Transverse colon (tissue), 4 donors: ENCODE measurements around the gene SPSB3. TPM values are rescaled to one million over a fixed set of nuclear protein-coding genes. Genes with fewer than 3 reads are reported as not detected.

ENCODE experiments used
- DNase-seq: peaks from one replicate; pipeline ENCODE4 v3.0.0-alpha.2; 2019
- H3K27ac ChIP-seq, 4 donors: fragments of 200-600 bp; sonication (generic); 2 replicates each; pipeline ENCODE4 v1.5.1; 2016 to 2018; ENCODE audit warnings: inconsistent platforms in 4 of 4
- H3K27me3 ChIP-seq: fragments of 200-600 bp; sonication (generic); 2 replicates; pipeline ENCODE4 v1.5.1; 2017; ENCODE audit warnings: inconsistent platforms
- H3K36me3 ChIP-seq, 4 donors: fragments of 200-600 bp; sonication (generic); 2 replicates each; pipeline ENCODE4 v1.5.1; 2017 to 2019; ENCODE audit warnings: inconsistent platforms in 4 of 4
- H3K4me1 ChIP-seq, 4 donors: fragments of 200-600 bp; sonication (generic); 2 replicates each; pipeline ENCODE4 v1.5.1; 2017 to 2020; ENCODE audit warnings: inconsistent platforms in 4 of 4
- H3K4me3 ChIP-seq, 4 donors: fragments of 200-600 bp; sonication (generic); 1 replicate in 1 of 4; 2 replicates in 3 of 4; pipeline versions ENCODE4 v1.5.1 to v1.6.1; 2017 to 2019; ENCODE audit warnings: inconsistent platforms in 4 of 4
- H3K9me3 ChIP-seq, 2 donors: fragments of 200-600 bp; sonication (generic); 2 replicates each; pipeline ENCODE4 v1.5.1; 2017 to 2019; ENCODE audit warnings: inconsistent platforms in 2 of 2
- EP300 ChIP-seq: sonication (generic); formaldehyde crosslinking; IDR thresholded peaks from one replicate; pipeline ENCODE4 v1.6.1; 2017; ENCODE audit warnings: antibody characterized with exemption, low read depth
- POLR2A ChIP-seq: fragments of 450-650 bp; IDR thresholded peaks from one replicate; pipeline ENCODE4 v1.6.1; 2016; ENCODE audit warnings: antibody characterized with exemption, mild to moderate bottlenecking, moderate library complexity
- POLR2AphosphoS5 ChIP-seq, 3 donors: sonication (generic); formaldehyde crosslinking; IDR thresholded peaks; one replicate each; pipeline ENCODE4 v1.6.1; 2016; ENCODE audit warnings: antibody characterized with exemption in 3 of 3
- WGBS, 2 donors: methylation state at CpG; one replicate each; pipeline ENCODE4 v1.1.5; 2018; ENCODE audit warnings: low coverage in 1 of 2; 5-methylcytosine and 5-hydroxymethylcytosine counted together
- in situ Hi-C, 4 donors: fragments of 200-750 bp; cut with MboI; loops; one replicate each; pipeline versions ENCODE4 v1.15.0 to v1.15.1; 2017; ENCODE audit warnings: low sequenced_read_pairs in 3 of 4, low pct_ligation_motif_present in 1 of 4, low pct_unique_long_range_greater_than_20kb in 1 of 4
- intact Hi-C: fragments of 100-400 bp; cut with DNase I; formaldehyde crosslinking; loops from one replicate; pipeline ENCODE4 v1.15.1; 2023; ENCODE audit warnings: low total_unique reads
- total RNA-seq, 4 donors: library from RNA; depleted of rRNA; stranded (reverse); fragments of >200 nt; gene quantifications; one replicate each; pipeline ENCODE4 v1.1.0, GENCODE V29; 2016
- TF ChIP-seq, protein P1 (sequence below), 5 experiments: fragments of 200-600 bp in 3 of 5; fragments of 450-650 bp in 2 of 5; sonication (generic) in 3 of 5; IDR thresholded peaks; 1 replicate in 2 of 5; 2 replicates in 3 of 5; pipeline ENCODE4 v1.5.1; 2016 to 2017; ENCODE audit warnings: antibody characterized with exemption in 5 of 5, inconsistent platforms in 3 of 5, mild to moderate bottlenecking in 2 of 5, moderate library complexity in 1 of 5

SPSB3 gene
- total RNA-seq, 4 donors from 2014 or later: 101 to 289 (median 125) TPM

- intact Hi-C loops (no loop called here), in situ Hi-C loops (no loop called here)
- DNase-seq: no peak
- no peak for TF ChIP-seq POLR2A
- no peak for TF ChIP-seq POLR2AphosphoS5 (IDR thresholded peaks at IDR 0.05)
- no peak for TF ChIP-seq EP300
- TF ChIP-seq, protein P1, sequence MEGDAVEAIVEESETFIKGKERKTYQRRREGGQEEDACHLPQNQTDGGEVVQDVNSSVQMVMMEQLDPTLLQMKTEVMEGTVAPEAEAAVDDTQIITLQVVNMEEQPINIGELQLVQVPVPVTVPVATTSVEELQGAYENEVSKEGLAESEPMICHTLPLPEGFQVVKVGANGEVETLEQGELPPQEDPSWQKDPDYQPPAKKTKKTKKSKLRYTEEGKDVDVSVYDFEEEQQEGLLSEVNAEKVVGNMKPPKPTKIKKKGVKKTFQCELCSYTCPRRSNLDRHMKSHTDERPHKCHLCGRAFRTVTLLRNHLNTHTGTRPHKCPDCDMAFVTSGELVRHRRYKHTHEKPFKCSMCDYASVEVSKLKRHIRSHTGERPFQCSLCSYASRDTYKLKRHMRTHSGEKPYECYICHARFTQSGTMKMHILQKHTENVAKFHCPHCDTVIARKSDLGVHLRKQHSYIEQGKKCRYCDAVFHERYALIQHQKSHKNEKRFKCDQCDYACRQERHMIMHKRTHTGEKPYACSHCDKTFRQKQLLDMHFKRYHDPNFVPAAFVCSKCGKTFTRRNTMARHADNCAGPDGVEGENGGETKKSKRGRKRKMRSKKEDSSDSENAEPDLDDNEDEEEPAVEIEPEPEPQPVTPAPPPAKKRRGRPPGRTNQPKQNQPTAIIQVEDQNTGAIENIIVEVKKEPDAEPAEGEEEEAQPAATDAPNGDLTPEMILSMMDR (IDR thresholded peaks at IDR 0.05): no peak
- H3K27ac ChIP-seq: no peak overlapping the region
- H3K27me3 ChIP-seq: no peaks in the 10 kb centered on the region
- H3K36me3 ChIP-seq: no peaks in the 10 kb centered on the region
- H3K4me3 ChIP-seq: no peak overlapping the region
- H3K4me1 ChIP-seq: peaks cover 1 to 14% (median 11%) of the 10 kb centered on the region in 4 donors
- H3K9me3 ChIP-seq: no peaks in the 10 kb centered on the region
- 92% methylated on average over 45 of the region's 51 CpGs; no CpG with 5 or more reads in 1 of the 2 donors for WGBS, 2 donors
Observed at GRCh38 chr16:1786242-1787055, 4.1 kb upstream of the SPSB3 start.

- Histone ChIP-seq H3K36me3 (no peaks in the 10 kb centered on the region), H3K4me3 (no peak overlapping the region), H3K4me1 (peaks cover 7 to 20% (median 18%) of the 10 kb centered on the region in 4 donors), H3K27ac (no peak overlapping the region), H3K27me3 (no peaks in the 10 kb centered on the region), H3K9me3 (no peaks in the 10 kb centered on the region)
- in situ Hi-C loops (no loop called here), intact Hi-C loops (no loop called here)
- no peak for DNase-seq
- TF ChIP-seq POLR2AphosphoS5 (IDR thresholded peaks at IDR 0.05) (no peak), POLR2A (no peak), EP300 (no peak)
- TF ChIP-seq, protein P1 (IDR thresholded peaks at IDR 0.05): no peak
- 94% methylated on average over 14 of the region's 14 CpGs; no CpG with 5 or more reads in 1 of the 2 donors for WGBS, 2 donors
Observed at GRCh38 chr16:1785846-1786170, 3.4 kb upstream of the SPSB3 start.

DNA sequence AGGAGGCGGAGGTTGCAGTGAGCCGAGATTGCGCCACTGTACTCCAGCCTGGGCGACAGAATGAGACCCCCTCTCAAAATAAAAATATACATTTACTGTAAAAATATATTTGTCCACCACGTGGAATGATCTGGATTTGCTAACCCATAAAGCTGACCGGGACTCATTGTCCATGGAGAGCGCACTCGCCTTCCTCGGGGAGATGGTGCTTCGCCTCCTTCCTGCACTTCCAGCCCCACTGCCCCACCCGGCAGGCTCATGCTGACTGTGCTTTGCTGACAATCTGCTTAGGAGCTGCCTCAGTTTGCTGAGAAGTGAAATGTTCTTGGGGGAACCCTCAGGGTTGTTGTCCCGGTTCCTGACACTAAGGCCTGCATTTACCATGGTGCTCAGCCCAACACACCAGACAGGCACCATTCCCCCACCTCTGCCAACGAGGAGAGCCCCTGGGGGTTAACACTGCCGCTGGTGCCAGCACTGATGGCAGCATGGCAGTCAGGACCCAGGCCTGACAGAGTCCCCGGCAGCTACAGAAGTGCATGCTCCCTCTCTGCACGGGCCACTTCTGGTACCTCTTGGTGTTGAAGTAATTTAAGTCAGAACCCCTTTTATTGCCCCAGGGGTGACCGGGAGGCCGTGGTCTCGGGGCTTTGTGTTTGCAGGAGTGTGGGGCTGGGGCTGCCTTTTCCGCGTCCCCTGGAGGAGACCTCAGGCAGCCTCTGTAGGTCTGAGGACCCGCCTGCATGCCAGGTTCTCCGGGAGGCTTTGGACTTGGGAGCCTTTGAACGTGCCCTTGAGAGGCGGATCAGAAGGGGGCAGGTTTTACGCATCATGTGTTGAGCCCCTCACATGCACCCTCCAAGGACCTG is 2.8 kb upstream of the SPSB3 start:
- H3K36me3 ChIP-seq: no peaks in the 10 kb centered on the region
- H3K27ac ChIP-seq: no peak overlapping the region
- DNase-seq: peak; percentile 7
- peaks cover 7 to 24% (median 20%) of the 10 kb centered on the region in 4 donors for H3K4me1 ChIP-seq
- H3K27me3 ChIP-seq: no peaks in the 10 kb centered on the region
- TF ChIP-seq POLR2AphosphoS5 (IDR thresholded peaks at IDR 0.05) (no peak), EP300 (no peak), POLR2A (no peak)
- TF ChIP-seq, protein P1 (IDR thresholded peaks at IDR 0.05): no peak
- 86 to 96% methylated on average over 4 to 25 of the region's 26 CpGs for WGBS, 2 donors
- H3K4me3 ChIP-seq: no peak overlapping the region
- no peaks in the 10 kb centered on the region for H3K9me3 ChIP-seq
- in situ Hi-C loops (no loop called here), intact Hi-C loops (no loop called here)

GRCh38 chr16:1781758-1782407 is 488 bp downstream of the SPSB3 start:
- no peaks in the 10 kb centered on the region for H3K9me3 ChIP-seq
- H3K4me3 ChIP-seq: peak overlapping the region; percentile 70 to 95 (median 86)
- 0 to 1% methylated on average over 5 to 47 of the region's 70 CpGs for WGBS, 2 donors
- peak; percentile 37 for DNase-seq
- in situ Hi-C loops: no loop called here
- H3K27me3 ChIP-seq: no peaks in the 10 kb centered on the region
- peaks cover 7 to 27% (median 21%) of the 10 kb centered on the region in 4 donors for H3K4me1 ChIP-seq
- TF ChIP-seq POLR2A (no peak), EP300 (no peak), POLR2AphosphoS5 (IDR thresholded peaks at IDR 0.05) (no peak)
- TF ChIP-seq, protein P1 (IDR thresholded peaks at IDR 0.05): peak in 3 of 5 experiments; percentile 16 to 47 (median 40)
- H3K36me3 ChIP-seq: peaks cover 0 to 10% (median 5%) of the 10 kb centered on the region in 4 donors
- peak overlapping the region; percentile 89 to 95 (median 92) for H3K27ac ChIP-seq
- intact Hi-C loops: no loop called here
